Liver (tissue), 9 donors: ENCODE results near the gene TMEM244. TPM values are rescaled to one million over a fixed set of nuclear protein-coding genes. Genes with fewer than 3 reads are reported as not detected.

Experiments
- DNase-seq: peaks from one replicate; pipeline ENCODE4 v3.0.0-alpha.2; 2017; ENCODE audit warnings: low spot score
- H3K27ac ChIP-seq, 2 donors: one replicate each; pipeline ENCODE4 v1.7.0; 2013; ENCODE audit warnings: inconsistent platforms in 2 of 2, low read length in 2 of 2, control low read depth in 1 of 2, low read depth in 1 of 2, mild to moderate bottlenecking in 1 of 2
- H3K27me3 ChIP-seq, 4 donors: one replicate each; pipeline versions ENCODE4 v1.6.1 to v1.7.0; 2013; ENCODE audit warnings: low read length in 3 of 4, inconsistent platforms in 1 of 4, mild to moderate bottlenecking in 1 of 4, moderate library complexity in 1 of 4; ENCODE audit not compliant: control insufficient read depth in 4 of 4, insufficient read depth in 4 of 4
- H3K36me3 ChIP-seq, 4 donors: one replicate each; pipeline versions ENCODE4 v1.6.1 to v1.7.0; 2013; ENCODE audit warnings: low read length in 3 of 4, mild to moderate bottlenecking in 3 of 4, low read depth in 1 of 4, moderate library complexity in 1 of 4; ENCODE audit not compliant: control insufficient read depth in 4 of 4, insufficient read depth in 3 of 4
- H3K4me1 ChIP-seq, 4 donors: one replicate each; pipeline versions ENCODE4 v1.6.1 to v1.7.0; 2013; ENCODE audit warnings: low read length in 3 of 4, mild to moderate bottlenecking in 3 of 4, moderate library complexity in 1 of 4; ENCODE audit not compliant: control insufficient read depth in 4 of 4, insufficient read depth in 4 of 4
- H3K4me3 ChIP-seq, 3 donors: one replicate each; pipeline versions ENCODE4 v1.6.1 to v1.7.0; 2013; ENCODE audit warnings: low read length in 3 of 3, control low read depth in 1 of 3, low read depth in 1 of 3, mild to moderate bottlenecking in 1 of 3
- H3K9ac ChIP-seq, 2 donors: one replicate each; pipeline ENCODE4 v1.7.0; 2013; ENCODE audit warnings: low read length in 2 of 2, mild to moderate bottlenecking in 2 of 2, moderate library complexity in 2 of 2, control low read depth in 1 of 2, low read depth in 1 of 2
- H3K9me3 ChIP-seq, 4 donors: one replicate each; pipeline versions ENCODE4 v1.6.1 to v1.7.0; 2013; ENCODE audit warnings: low read length in 3 of 4; ENCODE audit not compliant: control insufficient read depth in 4 of 4
- EGR1 ChIP-seq, 2 donors: IDR thresholded peaks; 2 replicates each; pipeline ENCODE4 v1.6.1; 2016 to 2018; ENCODE audit warnings: antibody characterized with exemption in 2 of 2, low read depth in 2 of 2
- FOXA1 ChIP-seq: IDR thresholded peaks from 2 replicates; pipeline ENCODE4 v1.6.1; 2016; ENCODE audit warnings: antibody characterized with exemption
- FOXA2 ChIP-seq: IDR thresholded peaks from 2 replicates; pipeline ENCODE4 v1.6.1; 2016; ENCODE audit warnings: antibody characterized with exemption
- GABPA ChIP-seq, 2 donors: IDR thresholded peaks in 1 of 2; conservative IDR thresholded peaks in 1 of 2; 2 replicates each; pipeline ENCODE4 v1.6.1; 2016; ENCODE audit warnings: antibody characterized with exemption in 2 of 2, mild to moderate bottlenecking in 1 of 2, moderate library complexity in 1 of 2
- HNF4A ChIP-seq, 2 donors: conservative IDR thresholded peaks; 2 replicates each; pipeline ENCODE4 v1.6.1; 2016; ENCODE audit warnings: antibody characterized with exemption in 2 of 2, mild to moderate bottlenecking in 2 of 2
- HNF4G ChIP-seq: IDR thresholded peaks from 2 replicates; pipeline ENCODE4 v1.6.1; 2016; ENCODE audit warnings: antibody characterized with exemption
- JUND ChIP-seq, 2 donors: IDR thresholded peaks; 2 replicates each; pipeline ENCODE4 v1.6.1; 2016; ENCODE audit warnings: antibody characterized with exemption in 2 of 2
- NR2F2 ChIP-seq: IDR thresholded peaks from 2 replicates; pipeline ENCODE4 v1.6.1; 2016; ENCODE audit warnings: antibody characterized with exemption
- RAD21 ChIP-seq, 2 donors: IDR thresholded peaks; 2 replicates each; pipeline ENCODE4 v1.6.1; 2016; ENCODE audit warnings: antibody characterized with exemption in 2 of 2, mild to moderate bottlenecking in 2 of 2
- RXRA ChIP-seq, 2 donors: IDR thresholded peaks; 2 replicates each; pipeline ENCODE4 v1.6.1; 2017 to 2018; ENCODE audit warnings: antibody characterized with exemption in 2 of 2, mild to moderate bottlenecking in 1 of 2
- SP1 ChIP-seq: IDR thresholded peaks from 2 replicates; pipeline ENCODE4 v1.6.1; 2018; ENCODE audit warnings: antibody characterized with exemption, mild to moderate bottlenecking
- TAF1 ChIP-seq: conservative IDR thresholded peaks from 2 replicates; pipeline ENCODE4 v1.6.1; 2016; ENCODE audit warnings: antibody characterized with exemption, mild to moderate bottlenecking
- YY1 ChIP-seq: IDR thresholded peaks from 2 replicates; pipeline ENCODE4 v1.6.1; 2016; ENCODE audit warnings: antibody characterized with exemption, mild to moderate bottlenecking
- ZBTB33 ChIP-seq: IDR thresholded peaks from 2 replicates; pipeline ENCODE4 v1.6.1; 2016; ENCODE audit warnings: antibody characterized with exemption
- WGBS: extraction: QIAGEN DNeasy Blood & Tissue Kit; methylation state at CpG from one replicate; pipeline ENCODE4 v1.1.7; 2013; 5-methylcytosine and 5-hydroxymethylcytosine counted together
- polyA plus RNA-seq, 2 donors: library from polyadenylated mRNA; stranded (reverse) in 1 of 2; unstranded in 1 of 2; fragments of 200-250 nt in 1 of 2; fragments of >200 nt in 1 of 2; fragmentation: Nextera tagmentation in 1 of 2; extraction: Ambion mirVana in 1 of 2; gene quantifications; one replicate each; pipeline versions ENCODE4 v1.2.1 to v1.2.3, GENCODE V29; 2013 to 2015
- total RNA-seq, 2 donors: library from RNA; depleted of rRNA; stranded (reverse); fragments of >200 nt; gene quantifications; one replicate each; pipeline ENCODE4 v1.2.3, GENCODE V29; 2014
- TF ChIP-seq, protein P1 (sequence below): IDR thresholded peaks from 2 replicates; pipeline ENCODE4 v1.6.1; 2016; ENCODE audit warnings: antibody characterized with exemption
- TF ChIP-seq, protein P2 (sequence below): fragments of 150-350 bp; IDR thresholded peaks from 2 replicates; pipeline ENCODE4 v1.5.1; 2017; ENCODE audit warnings: improper control_type of control experiment, low read depth, low read length; ENCODE audit not compliant: missing input control
- TF ChIP-seq, protein P3 (sequence below): IDR thresholded peaks from 2 replicates; pipeline ENCODE4 v1.6.1; 2016; ENCODE audit warnings: antibody characterized with exemption
- TF ChIP-seq, protein P4 (sequence below): IDR thresholded peaks from 2 replicates; pipeline ENCODE4 v1.6.1; 2016; ENCODE audit warnings: antibody characterized with exemption, mild to moderate bottlenecking
- donor health status: healthy.
- donor health status: healthy.
- donor health status: healthy.
- donor health status: healthy.
- donor health status: healthy.

The TMEM244 gene
- total and polyA plus RNA-seq, 4 donors = not detected

DNA sequence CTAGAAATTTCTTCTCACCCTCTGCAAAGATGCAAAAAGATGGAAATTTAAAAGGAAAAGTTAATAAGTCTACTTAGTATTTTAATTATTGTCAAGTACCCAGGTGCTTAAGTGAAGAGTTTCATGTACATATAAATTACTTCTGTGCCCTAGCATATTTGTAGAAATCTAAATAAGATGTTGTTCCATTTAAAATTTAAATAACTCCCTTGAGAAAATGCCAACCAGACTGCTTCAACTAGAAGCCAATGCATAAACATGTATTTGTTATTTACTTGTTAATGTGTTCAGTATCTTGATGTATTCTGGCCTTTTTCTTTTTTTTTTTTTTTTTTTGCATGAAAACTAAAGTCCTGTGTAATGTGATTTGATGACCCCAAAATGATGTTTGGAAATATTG is 6.3 kb upstream of the TMEM244 start:
- no peak overlapping the region for H3K4me3 ChIP-seq
- TF ChIP-seq, protein P1, sequence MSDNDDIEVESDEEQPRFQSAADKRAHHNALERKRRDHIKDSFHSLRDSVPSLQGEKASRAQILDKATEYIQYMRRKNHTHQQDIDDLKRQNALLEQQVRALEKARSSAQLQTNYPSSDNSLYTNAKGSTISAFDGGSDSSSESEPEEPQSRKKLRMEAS = no peak
- TF ChIP-seq, protein P2, sequence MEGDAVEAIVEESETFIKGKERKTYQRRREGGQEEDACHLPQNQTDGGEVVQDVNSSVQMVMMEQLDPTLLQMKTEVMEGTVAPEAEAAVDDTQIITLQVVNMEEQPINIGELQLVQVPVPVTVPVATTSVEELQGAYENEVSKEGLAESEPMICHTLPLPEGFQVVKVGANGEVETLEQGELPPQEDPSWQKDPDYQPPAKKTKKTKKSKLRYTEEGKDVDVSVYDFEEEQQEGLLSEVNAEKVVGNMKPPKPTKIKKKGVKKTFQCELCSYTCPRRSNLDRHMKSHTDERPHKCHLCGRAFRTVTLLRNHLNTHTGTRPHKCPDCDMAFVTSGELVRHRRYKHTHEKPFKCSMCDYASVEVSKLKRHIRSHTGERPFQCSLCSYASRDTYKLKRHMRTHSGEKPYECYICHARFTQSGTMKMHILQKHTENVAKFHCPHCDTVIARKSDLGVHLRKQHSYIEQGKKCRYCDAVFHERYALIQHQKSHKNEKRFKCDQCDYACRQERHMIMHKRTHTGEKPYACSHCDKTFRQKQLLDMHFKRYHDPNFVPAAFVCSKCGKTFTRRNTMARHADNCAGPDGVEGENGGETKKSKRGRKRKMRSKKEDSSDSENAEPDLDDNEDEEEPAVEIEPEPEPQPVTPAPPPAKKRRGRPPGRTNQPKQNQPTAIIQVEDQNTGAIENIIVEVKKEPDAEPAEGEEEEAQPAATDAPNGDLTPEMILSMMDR = no peak
- no peaks in the 10 kb centered on the region for H3K9me3 ChIP-seq
- H3K4me1 ChIP-seq = no peaks in the 10 kb centered on the region
- H3K9ac ChIP-seq = no peak overlapping the region
- H3K27ac ChIP-seq = no peak overlapping the region
- DNase-seq = no peak
- H3K27me3 ChIP-seq = no peaks in the 10 kb centered on the region
- no peaks in the 10 kb centered on the region for H3K36me3 ChIP-seq

DNA sequence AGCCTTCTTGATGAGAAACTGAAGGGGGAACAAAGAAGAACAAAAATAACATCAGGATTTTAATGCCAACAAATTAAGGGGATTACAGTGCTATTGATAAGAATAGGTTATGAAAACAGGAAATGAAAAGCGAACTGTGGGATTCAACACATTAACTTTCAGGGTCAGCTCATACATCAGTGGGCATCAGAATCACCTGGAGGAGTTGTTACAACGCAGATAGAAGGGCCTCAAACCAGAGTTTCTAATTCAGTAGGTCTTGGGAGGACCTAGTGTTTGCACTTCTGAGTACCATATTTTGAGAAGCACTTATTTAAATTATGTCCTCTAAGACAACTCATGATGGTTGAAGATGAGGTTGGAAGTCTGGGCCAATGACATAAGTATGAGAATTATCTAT is 5.6 kb upstream of the TMEM244 start:
- Histone ChIP-seq H3K36me3 (no peaks in the 10 kb centered on the region), H3K9me3 (no peaks in the 10 kb centered on the region)

More for the DNA sequence above, 5.6 kb upstream of the TMEM244 start:
- no peaks in the 10 kb centered on the region for H3K4me1 ChIP-seq
- H3K4me3 ChIP-seq = no peak overlapping the region
- 87% methylated on average over 2 of the region's 2 CpGs for WGBS
- no peak overlapping the region for H3K27ac ChIP-seq
- no peak for DNase-seq
- H3K9ac ChIP-seq = no peak overlapping the region
- no peaks in the 10 kb centered on the region for H3K27me3 ChIP-seq
- no peak for TF ChIP-seq NR2F2
- TF ChIP-seq YY1 = no peak
- no peak for TF ChIP-seq RXRA (IDR thresholded peaks at IDR 0.05)
- no peak for TF ChIP-seq FOXA1
- TF ChIP-seq GABPA (IDR thresholded peaks at IDR 0.05 in 1 of 2, conservative IDR thresholded peaks at IDR 0.05 in 1 of 2) = no peak
- no peak for TF ChIP-seq HNF4G
- no peak for TF ChIP-seq SP1
- no peak for TF ChIP-seq TAF1
- no peak for TF ChIP-seq ZBTB33
- no peak for TF ChIP-seq FOXA2
- TF ChIP-seq, protein P1 = no peak
- TF ChIP-seq RAD21 (IDR thresholded peaks at IDR 0.05) = no peak
- TF ChIP-seq, protein P2 = no peak
- TF ChIP-seq EGR1 (IDR thresholded peaks at IDR 0.05; ENCODE audit: low read depth in 2 of 2) = no peak
- TF ChIP-seq, protein P3, sequence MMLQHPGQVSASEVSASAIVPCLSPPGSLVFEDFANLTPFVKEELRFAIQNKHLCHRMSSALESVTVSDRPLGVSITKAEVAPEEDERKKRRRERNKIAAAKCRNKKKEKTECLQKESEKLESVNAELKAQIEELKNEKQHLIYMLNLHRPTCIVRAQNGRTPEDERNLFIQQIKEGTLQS = no peak
- TF ChIP-seq, protein P4, sequence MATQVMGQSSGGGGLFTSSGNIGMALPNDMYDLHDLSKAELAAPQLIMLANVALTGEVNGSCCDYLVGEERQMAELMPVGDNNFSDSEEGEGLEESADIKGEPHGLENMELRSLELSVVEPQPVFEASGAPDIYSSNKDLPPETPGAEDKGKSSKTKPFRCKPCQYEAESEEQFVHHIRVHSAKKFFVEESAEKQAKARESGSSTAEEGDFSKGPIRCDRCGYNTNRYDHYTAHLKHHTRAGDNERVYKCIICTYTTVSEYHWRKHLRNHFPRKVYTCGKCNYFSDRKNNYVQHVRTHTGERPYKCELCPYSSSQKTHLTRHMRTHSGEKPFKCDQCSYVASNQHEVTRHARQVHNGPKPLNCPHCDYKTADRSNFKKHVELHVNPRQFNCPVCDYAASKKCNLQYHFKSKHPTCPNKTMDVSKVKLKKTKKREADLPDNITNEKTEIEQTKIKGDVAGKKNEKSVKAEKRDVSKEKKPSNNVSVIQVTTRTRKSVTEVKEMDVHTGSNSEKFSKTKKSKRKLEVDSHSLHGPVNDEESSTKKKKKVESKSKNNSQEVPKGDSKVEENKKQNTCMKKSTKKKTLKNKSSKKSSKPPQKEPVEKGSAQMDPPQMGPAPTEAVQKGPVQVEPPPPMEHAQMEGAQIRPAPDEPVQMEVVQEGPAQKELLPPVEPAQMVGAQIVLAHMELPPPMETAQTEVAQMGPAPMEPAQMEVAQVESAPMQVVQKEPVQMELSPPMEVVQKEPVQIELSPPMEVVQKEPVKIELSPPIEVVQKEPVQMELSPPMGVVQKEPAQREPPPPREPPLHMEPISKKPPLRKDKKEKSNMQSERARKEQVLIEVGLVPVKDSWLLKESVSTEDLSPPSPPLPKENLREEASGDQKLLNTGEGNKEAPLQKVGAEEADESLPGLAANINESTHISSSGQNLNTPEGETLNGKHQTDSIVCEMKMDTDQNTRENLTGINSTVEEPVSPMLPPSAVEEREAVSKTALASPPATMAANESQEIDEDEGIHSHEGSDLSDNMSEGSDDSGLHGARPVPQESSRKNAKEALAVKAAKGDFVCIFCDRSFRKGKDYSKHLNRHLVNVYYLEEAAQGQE = no peak
- no peak for TF ChIP-seq JUND (IDR thresholded peaks at IDR 0.05)
- TF ChIP-seq HNF4A (conservative IDR thresholded peaks at IDR 0.05) = no peak
